Skeletal muscle satellite cell (primary cell): ENCODE measurements around the gene GOLGA2. TPM values are rescaled to one million over a fixed set of nuclear protein-coding genes. Genes with fewer than 3 reads are reported as not detected.

Experiments used
- H3K27me3 ChIP-seq: 2 replicates; pipeline ENCODE4 v1.7.0; 2013; ENCODE audit warnings: low read length; ENCODE audit not compliant: control insufficient read depth, insufficient read depth
- H3K36me3 ChIP-seq: 2 replicates; pipeline ENCODE4 v1.7.0; 2013; ENCODE audit warnings: mild to moderate bottlenecking, control low read depth, low read length; ENCODE audit not compliant: insufficient read depth
- H3K4me1 ChIP-seq: 2 replicates; pipeline ENCODE4 v1.7.0; 2013; ENCODE audit warnings: low read length; ENCODE audit not compliant: control insufficient read depth, insufficient read depth
- H3K4me2 ChIP-seq: 2 replicates; pipeline ENCODE4 v1.7.0; 2013; ENCODE audit warnings: mild to moderate bottlenecking, low read length
- H3K4me3 ChIP-seq: 2 replicates; pipeline ENCODE4 v1.7.0; 2013; ENCODE audit warnings: low read length
- H3K9ac ChIP-seq: 2 replicates; pipeline ENCODE4 v1.7.0; 2013; ENCODE audit warnings: mild to moderate bottlenecking, low read depth, low read length, moderate library complexity
- H3K9me3 ChIP-seq: replicated peaks from 2 replicates; pipeline ENCODE4 v1.7.0; 2013; ENCODE audit warnings: mild to moderate bottlenecking, control low read depth, low read length
- small RNA-seq: library from RNA; depleted of rRNA; stranded (forward); fragments of <200 nt; gene quantifications from one replicate; pipeline ENCODE3, GENCODE V24; 2012

GOLGA2 gene

GRCh38 chr9:128213746-128214497 is 61.9 kb downstream of the GOLGA2 start:
- Histone ChIP-seq H3K27me3 (peaks cover 41% of the 10 kb centered on the region), H3K9me3 (no peaks in the 10 kb centered on the region), H3K4me2 (no peak overlapping the region), H3K9ac (no peak overlapping the region), H3K36me3 (no peaks in the 10 kb centered on the region), H3K4me3 (no peak overlapping the region), H3K4me1 (peaks cover 29% of the 10 kb centered on the region)

GRCh38 chr9:128211981-128212281 is 63.9 kb downstream of the GOLGA2 start:
- Histone ChIP-seq H3K9me3 (no peaks in the 10 kb centered on the region), H3K36me3 (no peaks in the 10 kb centered on the region), H3K4me3 (no peak overlapping the region), H3K27me3 (peaks cover 46% of the 10 kb centered on the region), H3K4me2 (no peak overlapping the region), H3K4me1 (peaks cover 19% of the 10 kb centered on the region), H3K9ac (no peak overlapping the region)

GRCh38 chr9:128211186-128211980 is 64.4 kb downstream of the GOLGA2 start:
- Histone ChIP-seq H3K4me1 (peaks cover 16% of the 10 kb centered on the region), H3K4me3 (no peak overlapping the region), H3K36me3 (no peaks in the 10 kb centered on the region)

GRCh38 chr9:128208946-128209669 is 66.7 kb downstream of the GOLGA2 start:
- H3K4me1 ChIP-seq = peaks cover 2% of the 10 kb centered on the region
- no peak overlapping the region for H3K4me3 ChIP-seq
- no peak overlapping the region for H3K9ac ChIP-seq
- H3K36me3 ChIP-seq = no peaks in the 10 kb centered on the region
- no peaks in the 10 kb centered on the region for H3K9me3 ChIP-seq
- peaks cover 69% of the 10 kb centered on the region for H3K27me3 ChIP-seq
- no peak overlapping the region for H3K4me2 ChIP-seq

More at GRCh38 chr9:128211186-128211980, 64.4 kb downstream of the GOLGA2 start:
- Histone ChIP-seq H3K9ac (no peak overlapping the region), H3K27me3 (peaks cover 49% of the 10 kb centered on the region), H3K4me2 (no peak overlapping the region), H3K9me3 (no peaks in the 10 kb centered on the region)

GRCh38 chr9:128208386-128208785 is 67.4 kb downstream of the GOLGA2 start:
- peaks cover 66% of the 10 kb centered on the region for H3K27me3 ChIP-seq
- H3K4me1 ChIP-seq = peaks cover 7% of the 10 kb centered on the region
- H3K4me3 ChIP-seq = no peak overlapping the region

GRCh38 chr9:128206916-128207910 is 68.6 kb downstream of the GOLGA2 start:
- Histone ChIP-seq H3K36me3 (no peaks in the 10 kb centered on the region), H3K9me3 (no peaks in the 10 kb centered on the region), H3K27me3 (peaks cover 60% of the 10 kb centered on the region), H3K9ac (no peak overlapping the region), H3K4me3 (no peak overlapping the region), H3K4me1 (peaks cover 7% of the 10 kb centered on the region), H3K4me2 (no peak overlapping the region)

More at GRCh38 chr9:128208386-128208785, 67.4 kb downstream of the GOLGA2 start:
- no peak overlapping the region for H3K4me2 ChIP-seq
- H3K9ac ChIP-seq = no peak overlapping the region
- no peaks in the 10 kb centered on the region for H3K36me3 ChIP-seq
- H3K9me3 ChIP-seq = no peaks in the 10 kb centered on the region

- Histone ChIP-seq H3K36me3 (no peaks in the 10 kb centered on the region), H3K9ac (no peak overlapping the region), H3K4me2 (no peak overlapping the region), H3K4me1 (peaks cover 7% of the 10 kb centered on the region), H3K27me3 (peaks cover 54% of the 10 kb centered on the region), H3K4me3 (no peak overlapping the region), H3K9me3 (no peaks in the 10 kb centered on the region)
Measured at GRCh38 chr9:128206484-128206883, 69.3 kb downstream of the GOLGA2 start.

Small RNA genes within 50 kb of the gene (small RNA-seq; reads per million reads assigned to genes)
- 52.3 reads per million, percentile 96 among the genes with 10 or more reads in this experiment for gene MIR199B
- not detected for gene MIR3154
